Measurements from ENCODE around the gene USH2A.

DNA sequence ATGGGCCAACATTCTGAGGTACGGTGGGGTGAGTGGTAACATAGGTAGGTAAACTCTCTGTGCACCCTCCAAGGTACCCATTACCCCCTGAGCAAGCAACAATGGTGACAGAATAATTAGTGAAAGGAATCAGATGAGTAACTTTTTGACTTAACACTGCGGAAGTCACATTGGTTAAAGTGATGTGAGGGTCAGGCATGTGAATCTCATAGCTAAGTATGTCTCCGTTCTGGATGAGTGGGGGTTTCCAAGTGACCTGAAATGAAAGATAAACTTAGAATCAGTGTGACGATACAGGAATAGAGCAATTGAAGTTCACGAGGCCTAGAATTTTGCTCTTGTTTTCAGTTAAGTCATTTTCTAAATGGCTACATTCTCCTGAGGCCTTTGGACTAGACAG, 544.4 kb downstream of the USH2A start:
- TF ChIP-seq, protein P1, sequence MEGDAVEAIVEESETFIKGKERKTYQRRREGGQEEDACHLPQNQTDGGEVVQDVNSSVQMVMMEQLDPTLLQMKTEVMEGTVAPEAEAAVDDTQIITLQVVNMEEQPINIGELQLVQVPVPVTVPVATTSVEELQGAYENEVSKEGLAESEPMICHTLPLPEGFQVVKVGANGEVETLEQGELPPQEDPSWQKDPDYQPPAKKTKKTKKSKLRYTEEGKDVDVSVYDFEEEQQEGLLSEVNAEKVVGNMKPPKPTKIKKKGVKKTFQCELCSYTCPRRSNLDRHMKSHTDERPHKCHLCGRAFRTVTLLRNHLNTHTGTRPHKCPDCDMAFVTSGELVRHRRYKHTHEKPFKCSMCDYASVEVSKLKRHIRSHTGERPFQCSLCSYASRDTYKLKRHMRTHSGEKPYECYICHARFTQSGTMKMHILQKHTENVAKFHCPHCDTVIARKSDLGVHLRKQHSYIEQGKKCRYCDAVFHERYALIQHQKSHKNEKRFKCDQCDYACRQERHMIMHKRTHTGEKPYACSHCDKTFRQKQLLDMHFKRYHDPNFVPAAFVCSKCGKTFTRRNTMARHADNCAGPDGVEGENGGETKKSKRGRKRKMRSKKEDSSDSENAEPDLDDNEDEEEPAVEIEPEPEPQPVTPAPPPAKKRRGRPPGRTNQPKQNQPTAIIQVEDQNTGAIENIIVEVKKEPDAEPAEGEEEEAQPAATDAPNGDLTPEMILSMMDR (IDR thresholded peaks at IDR 0.05): no peak
- no peak for TF ChIP-seq EZH2 (IDR thresholded peaks at IDR 0.05)
